GM13977 (cell line): ENCODE measurements around the gene HACE1.

Experiments
- DNase-seq: peaks from one replicate; pipeline ENCODE4 v3.0.0; 2012; ENCODE audit warnings: low spot score
- in situ Hi-C: fragments of 300-500 bp; cut with MboI; formaldehyde crosslinking; loops from one replicate; pipeline ENCODE4 v1.12.0; 2022; ENCODE audit warnings: low sequenced_read_pairs, low pct_unique_long_range_greater_than_20kb, mixed read lengths, inconsistent platforms; ENCODE audit not compliant: unreplicated experiment
- TF ChIP-seq, protein P1 (sequence below): IDR thresholded peaks from 2 replicates; pipeline ENCODE4 v1.5.1; 2012; ENCODE audit warnings: mild to moderate bottlenecking, control low read depth; ENCODE audit not compliant: insufficient read depth; ENCODE audit errors: extremely low read depth, missing control alignments

The HACE1 gene

GRCh38 chr6:104682722-104683643 lies 176.7 kb downstream of the HACE1 start:
- TF ChIP-seq, protein P1, sequence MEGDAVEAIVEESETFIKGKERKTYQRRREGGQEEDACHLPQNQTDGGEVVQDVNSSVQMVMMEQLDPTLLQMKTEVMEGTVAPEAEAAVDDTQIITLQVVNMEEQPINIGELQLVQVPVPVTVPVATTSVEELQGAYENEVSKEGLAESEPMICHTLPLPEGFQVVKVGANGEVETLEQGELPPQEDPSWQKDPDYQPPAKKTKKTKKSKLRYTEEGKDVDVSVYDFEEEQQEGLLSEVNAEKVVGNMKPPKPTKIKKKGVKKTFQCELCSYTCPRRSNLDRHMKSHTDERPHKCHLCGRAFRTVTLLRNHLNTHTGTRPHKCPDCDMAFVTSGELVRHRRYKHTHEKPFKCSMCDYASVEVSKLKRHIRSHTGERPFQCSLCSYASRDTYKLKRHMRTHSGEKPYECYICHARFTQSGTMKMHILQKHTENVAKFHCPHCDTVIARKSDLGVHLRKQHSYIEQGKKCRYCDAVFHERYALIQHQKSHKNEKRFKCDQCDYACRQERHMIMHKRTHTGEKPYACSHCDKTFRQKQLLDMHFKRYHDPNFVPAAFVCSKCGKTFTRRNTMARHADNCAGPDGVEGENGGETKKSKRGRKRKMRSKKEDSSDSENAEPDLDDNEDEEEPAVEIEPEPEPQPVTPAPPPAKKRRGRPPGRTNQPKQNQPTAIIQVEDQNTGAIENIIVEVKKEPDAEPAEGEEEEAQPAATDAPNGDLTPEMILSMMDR, result peak; percentile 87
- peak; percentile 66 for DNase-seq
- in situ Hi-C loops, result no loop called here

DNA sequence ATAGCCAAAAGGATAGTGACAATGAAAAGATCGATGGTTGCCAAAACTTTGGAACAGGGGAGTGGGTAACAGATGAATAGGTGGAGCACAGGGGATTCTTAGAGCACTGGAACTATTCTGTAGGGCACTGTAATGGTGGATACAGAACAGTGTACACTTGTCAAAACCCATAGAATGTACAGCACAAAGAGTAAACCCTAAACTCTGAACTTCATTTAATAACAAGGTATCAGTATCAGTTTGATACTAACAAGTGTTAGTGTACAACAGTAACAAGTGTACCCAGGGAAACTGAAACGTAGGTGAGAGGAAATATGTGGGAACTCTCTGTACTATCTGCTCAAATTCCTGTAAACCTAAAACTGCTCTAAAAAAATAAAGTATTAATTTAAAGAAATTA lies 179.2 kb downstream of the HACE1 start:
- in situ Hi-C loops, result no loop called here

GRCh38 chr6:104679971-104680370 lies 179.7 kb downstream of the HACE1 start:
- no peak for DNase-seq
- TF ChIP-seq, protein P1, result no peak
- in situ Hi-C loops, result no loop called here

More for the DNA sequence above, 179.2 kb downstream of the HACE1 start:
- no peak for DNase-seq
- TF ChIP-seq, protein P1, result no peak
